ENCODE results near the gene ADD1.

Gene ADD1

GRCh38 chr4:2843263-2843940 lies at the start of gene ADD1:
TSS of gene ADD1 (plus strand) at chr4:2843844. CDS start at chr4:2875916, 32,072 bp downstream.
- Histone ChIP-seq H3K27ac (peak within 1 kb of the TSS; percentile 89 to 96), H3K4me3 (peak within 1 kb of the TSS; percentile 90)
- no peak for TF ChIP-seq CTCF (IDR thresholded peaks at IDR 0.05)
- peak; percentile 97 for DNase-seq (ENCODE audit: low spot score)

GRCh38 chr4:2794486-2795299 lies 49.0 kb upstream of the ADD1 start:
- Histone ChIP-seq H3K27ac (peak overlapping the region; percentile 45 to 85), H3K4me3 (peak overlapping the region; percentile 80)
- peak; percentile 78 for DNase-seq (ENCODE audit: low spot score)
- no peak for TF ChIP-seq CTCF (IDR thresholded peaks at IDR 0.05)

- TF ChIP-seq CTCF (IDR thresholded peaks at IDR 0.05), result no peak
- Histone ChIP-seq H3K4me3 (peak overlapping the region; percentile 80), H3K27ac (peak overlapping the region; percentile 45 to 85)
- no peak for DNase-seq (ENCODE audit: low spot score)
Observed at GRCh38 chr4:2795300-2795892, 48.2 kb upstream of the ADD1 start.

GRCh38 chr4:2795893-2796848 lies 47.5 kb upstream of the ADD1 start:
- no peak overlapping the region for H3K4me3 ChIP-seq
- DNase-seq (ENCODE audit: low spot score), result no peak
- TF ChIP-seq CTCF (IDR thresholded peaks at IDR 0.05), result no peak
- H3K27ac ChIP-seq, result peak overlapping the region in 1 of 2 donors; percentile 85

GRCh38 chr4:2796849-2797544 lies 46.6 kb upstream of the ADD1 start:
- no peak for TF ChIP-seq CTCF (IDR thresholded peaks at IDR 0.05)
- Histone ChIP-seq H3K27ac (peak overlapping the region in 1 of 2 donors; percentile 85), H3K4me3 (peak overlapping the region; percentile 10)
- no peak for DNase-seq (ENCODE audit: low spot score)
